ENCODE results near the gene LNPEP. TPM values are rescaled to one million over a fixed set of nuclear protein-coding genes. Genes with fewer than 3 reads are reported as not detected.

The LNPEP gene
- total RNA-seq, 1 donor from 2014 or later = 56.8 TPM

DNA sequence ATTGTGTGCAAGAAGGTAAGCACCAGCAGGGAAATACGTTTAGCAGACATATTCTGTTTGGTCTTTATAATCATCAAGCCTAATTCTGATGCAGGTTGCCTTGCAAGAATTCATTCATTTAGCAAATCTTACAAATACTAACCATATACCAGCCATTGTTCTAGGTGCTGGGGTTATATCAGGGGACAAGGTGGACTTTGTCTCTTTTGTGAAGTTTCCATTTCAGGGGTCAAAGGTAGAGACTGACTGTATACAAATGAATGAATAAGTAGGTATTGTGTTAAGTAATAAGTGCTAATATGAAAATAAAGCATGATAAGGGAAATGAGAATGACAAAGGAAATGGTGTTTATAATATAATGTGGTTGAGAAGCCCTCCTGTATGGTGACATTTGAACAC, 64.0 kb downstream of the LNPEP start:
- Histone ChIP-seq H3K4me3 (no peak overlapping the region), H3K27ac (replicated peaks) (no peak overlapping the region), H3K9me3 (replicated peaks) (no peaks in the 10 kb centered on the region), H3K36me3 (peaks cover 68% of the 10 kb centered on the region), H3K27me3 (ENCODE audit: low read depth) (no peaks in the 10 kb centered on the region), H3K4me1 (peaks cover under 1% of the 10 kb centered on the region)
- TF ChIP-seq, protein P1, sequence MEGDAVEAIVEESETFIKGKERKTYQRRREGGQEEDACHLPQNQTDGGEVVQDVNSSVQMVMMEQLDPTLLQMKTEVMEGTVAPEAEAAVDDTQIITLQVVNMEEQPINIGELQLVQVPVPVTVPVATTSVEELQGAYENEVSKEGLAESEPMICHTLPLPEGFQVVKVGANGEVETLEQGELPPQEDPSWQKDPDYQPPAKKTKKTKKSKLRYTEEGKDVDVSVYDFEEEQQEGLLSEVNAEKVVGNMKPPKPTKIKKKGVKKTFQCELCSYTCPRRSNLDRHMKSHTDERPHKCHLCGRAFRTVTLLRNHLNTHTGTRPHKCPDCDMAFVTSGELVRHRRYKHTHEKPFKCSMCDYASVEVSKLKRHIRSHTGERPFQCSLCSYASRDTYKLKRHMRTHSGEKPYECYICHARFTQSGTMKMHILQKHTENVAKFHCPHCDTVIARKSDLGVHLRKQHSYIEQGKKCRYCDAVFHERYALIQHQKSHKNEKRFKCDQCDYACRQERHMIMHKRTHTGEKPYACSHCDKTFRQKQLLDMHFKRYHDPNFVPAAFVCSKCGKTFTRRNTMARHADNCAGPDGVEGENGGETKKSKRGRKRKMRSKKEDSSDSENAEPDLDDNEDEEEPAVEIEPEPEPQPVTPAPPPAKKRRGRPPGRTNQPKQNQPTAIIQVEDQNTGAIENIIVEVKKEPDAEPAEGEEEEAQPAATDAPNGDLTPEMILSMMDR (IDR thresholded peaks at IDR 0.05; ENCODE audit: borderline replicate concordance) = no peak
- no peak for DNase-seq
- intact Hi-C loops (cut with micrococcal nuclease) = no loop called here

DNA sequence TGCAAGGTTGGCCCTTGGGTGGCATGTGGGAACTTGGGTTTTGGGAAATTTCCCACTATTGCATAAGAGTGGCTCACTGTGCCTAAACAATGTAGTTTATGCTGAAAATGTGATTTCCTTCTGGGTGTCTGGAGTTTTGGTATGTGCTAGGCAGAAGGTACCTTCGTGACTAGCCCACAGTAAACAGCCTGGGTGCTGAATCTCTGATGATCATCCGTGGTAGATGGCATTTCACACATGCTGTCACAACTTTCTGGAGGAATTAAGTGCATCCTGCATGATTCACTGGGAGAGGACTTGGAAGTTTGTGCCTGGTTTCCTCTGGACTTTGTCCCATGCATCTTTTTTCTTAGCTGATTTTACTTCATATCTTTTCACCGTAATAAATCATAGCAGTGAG, 64.5 kb downstream of the LNPEP start:
- no peak overlapping the region for H3K4me3 ChIP-seq
- H3K36me3 ChIP-seq = peaks cover 68% of the 10 kb centered on the region
- H3K4me1 ChIP-seq = no peaks in the 10 kb centered on the region
- no peaks in the 10 kb centered on the region for H3K9me3 ChIP-seq (replicated peaks)
- no peak overlapping the region for H3K27ac ChIP-seq (replicated peaks)
- intact Hi-C loops (cut with micrococcal nuclease) = no loop called here
- no peak for DNase-seq
- TF ChIP-seq, protein P1 (IDR thresholded peaks at IDR 0.05; ENCODE audit: borderline replicate concordance) = no peak
- H3K27me3 ChIP-seq (ENCODE audit: low read depth) = no peaks in the 10 kb centered on the region

DNA sequence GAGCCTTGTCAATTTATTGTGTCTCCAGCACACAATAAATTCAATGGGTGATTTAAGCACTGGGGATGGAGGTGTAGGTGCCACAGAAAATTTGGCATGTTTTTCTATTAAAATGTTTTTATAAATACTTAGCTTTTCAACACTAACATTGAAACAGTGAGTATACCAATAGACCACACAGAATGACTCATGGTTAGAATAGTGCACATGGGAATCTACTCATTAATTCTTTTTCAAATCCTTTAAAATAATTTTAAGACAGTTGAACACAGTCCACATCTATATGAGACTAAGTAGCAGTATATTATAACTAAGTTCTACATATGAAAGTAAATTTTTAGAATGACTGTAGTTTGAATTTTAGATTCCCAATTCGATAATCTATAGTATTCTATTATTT, 67.1 kb downstream of the LNPEP start:
- Histone ChIP-seq H3K9me3 (replicated peaks) (no peaks in the 10 kb centered on the region), H3K36me3 (peaks cover 81% of the 10 kb centered on the region), H3K4me3 (no peak overlapping the region), H3K4me1 (no peaks in the 10 kb centered on the region), H3K27me3 (ENCODE audit: low read depth) (no peaks in the 10 kb centered on the region), H3K27ac (replicated peaks) (no peak overlapping the region)
- DNase-seq = no peak
- intact Hi-C loops (cut with micrococcal nuclease) = no loop called here
- TF ChIP-seq, protein P1 (IDR thresholded peaks at IDR 0.05; ENCODE audit: borderline replicate concordance) = no peak

DNA sequence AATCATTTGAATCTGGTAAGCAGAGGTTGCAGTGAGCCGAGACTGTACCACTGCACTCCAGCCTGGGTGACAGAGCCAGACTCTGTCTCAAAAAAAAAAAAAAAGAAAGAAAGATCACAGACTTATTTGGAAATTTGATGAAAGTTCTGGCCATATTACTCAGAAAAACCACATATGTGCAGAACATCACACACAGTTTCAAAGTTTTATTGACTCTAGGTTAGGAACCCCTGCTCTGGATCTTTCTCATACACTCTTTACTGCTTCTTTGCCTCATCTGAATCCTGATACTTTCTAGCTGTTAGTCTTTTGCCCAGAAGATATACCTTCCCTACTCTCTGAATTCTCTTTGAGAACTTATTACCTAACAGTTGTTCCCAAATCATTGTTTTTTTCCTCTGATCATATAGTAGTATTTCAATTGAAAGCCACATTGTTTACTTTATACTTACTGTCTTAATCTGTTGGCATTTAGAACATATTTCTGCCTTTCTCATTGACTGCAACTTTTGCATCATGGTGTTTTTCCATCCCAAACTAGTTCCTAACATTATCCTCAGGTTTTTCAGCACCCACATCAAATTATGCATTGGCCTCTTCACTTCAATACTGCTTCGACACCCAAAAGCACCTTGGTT, 68.7 kb downstream of the LNPEP start:
- intact Hi-C loops (cut with micrococcal nuclease) = no loop called here
- H3K27me3 ChIP-seq (ENCODE audit: low read depth) = no peaks in the 10 kb centered on the region
- no peak overlapping the region for H3K27ac ChIP-seq (replicated peaks)
- H3K4me1 ChIP-seq = peaks cover 8% of the 10 kb centered on the region
- TF ChIP-seq, protein P1 (IDR thresholded peaks at IDR 0.05; ENCODE audit: borderline replicate concordance) = no peak
- H3K36me3 ChIP-seq = peaks cover 65% of the 10 kb centered on the region
- H3K4me3 ChIP-seq = no peak overlapping the region
- DNase-seq = no peak
- H3K9me3 ChIP-seq (replicated peaks) = no peaks in the 10 kb centered on the region

DNA sequence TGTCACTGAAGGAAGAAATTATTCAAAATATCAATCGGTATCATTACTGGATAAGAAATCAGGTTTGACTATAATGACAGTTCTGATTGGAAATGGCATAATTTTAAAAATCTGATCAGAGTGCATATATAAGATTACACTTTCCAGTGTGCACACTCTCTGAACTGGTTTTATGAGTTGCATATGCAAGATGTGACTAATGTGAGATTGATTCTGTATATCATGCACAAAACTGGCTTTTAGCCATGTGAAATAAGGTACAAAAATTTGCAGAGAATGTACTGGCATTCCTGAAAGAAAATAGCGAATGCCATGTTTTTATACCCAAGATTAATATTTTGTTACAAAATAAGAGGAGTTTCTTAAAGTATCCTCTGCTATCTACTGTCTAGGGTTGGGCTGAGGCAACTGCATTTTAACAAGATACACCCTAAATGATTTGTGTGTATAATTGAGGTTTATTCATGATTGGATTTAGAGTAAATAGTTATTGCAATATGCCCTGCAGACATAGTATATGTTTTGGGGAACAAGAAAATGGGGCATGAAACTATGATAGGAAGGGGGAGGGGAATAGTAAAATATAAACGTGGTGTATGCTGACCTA, 70.7 kb downstream of the LNPEP start:
- DNase-seq = no peak
- H3K4me3 ChIP-seq = no peak overlapping the region
- H3K27me3 ChIP-seq (ENCODE audit: low read depth) = no peaks in the 10 kb centered on the region
- peaks cover 55% of the 10 kb centered on the region for H3K36me3 ChIP-seq
- intact Hi-C loops (cut with micrococcal nuclease) = no loop called here
- H3K9me3 ChIP-seq (replicated peaks) = no peaks in the 10 kb centered on the region
- H3K27ac ChIP-seq (replicated peaks) = no peak overlapping the region
- TF ChIP-seq, protein P1 (IDR thresholded peaks at IDR 0.05; ENCODE audit: borderline replicate concordance) = no peak
- peaks cover 15% of the 10 kb centered on the region for H3K4me1 ChIP-seq

All from left ventricle myocardium inferior (tissue), 1 donor.